ENCODE data around the gene TLL1.

The TLL1 gene

GRCh38 chr4:166067915-166068314 is 194.9 kb downstream of the TLL1 start:
- H3F3A ChIP-seq (ENCODE audit: insufficient read depth): no peaks in the 10 kb centered on the region
- H3K79me2 ChIP-seq (ENCODE audit: insufficient read depth, low read length): no peaks in the 10 kb centered on the region
- no peak overlapping the region for H3K4me2 ChIP-seq (ENCODE audit: low read depth, low read length, poor library complexity, severe bottlenecking)
- no peak overlapping the region for H2AFZ ChIP-seq (ENCODE audit: low read depth, low read length, severe bottlenecking)
- no peak overlapping the region for H3K9ac ChIP-seq (ENCODE audit: low read length)
- no peaks in the 10 kb centered on the region for H4K20me1 ChIP-seq (ENCODE audit: low read depth, low read length)
- H3K9me2 ChIP-seq (replicated peaks; ENCODE audit: insufficient read depth, low read length): no peaks in the 10 kb centered on the region
- no peaks in the 10 kb centered on the region for H3K9me3 ChIP-seq (ENCODE audit: insufficient read depth, low read length)
- H3K36me3 ChIP-seq (ENCODE audit: low read length): no peaks in the 10 kb centered on the region
- TF ChIP-seq EZH2phosphoT487 (conservative IDR thresholded peaks at IDR 0.05; ENCODE audit: low read length): no peak
- no peak for TF ChIP-seq CTCF (IDR thresholded peaks at IDR 0.05; ENCODE audit: insufficient read depth, low read length, poor library complexity, severe bottlenecking)
- no peak overlapping the region for H3K27ac ChIP-seq (ENCODE audit: low read depth, low read length)
- H3K27me3 ChIP-seq (ENCODE audit: low read length): no peaks in the 10 kb centered on the region
- H3K4me3 ChIP-seq (ENCODE audit: insufficient read depth, low read length, poor library complexity, severe bottlenecking): no peak overlapping the region

- Histone ChIP-seq H3K36me3 (ENCODE audit: low read length) (no peaks in the 10 kb centered on the region), H3F3A (ENCODE audit: insufficient read depth) (no peaks in the 10 kb centered on the region), H3K27ac (ENCODE audit: low read depth, low read length) (no peak overlapping the region), H3K4me3 (ENCODE audit: insufficient read depth, low read length, poor library complexity, severe bottlenecking) (no peak overlapping the region), H2AFZ (ENCODE audit: low read depth, low read length, severe bottlenecking) (no peak overlapping the region), H3K79me2 (ENCODE audit: insufficient read depth, low read length) (no peaks in the 10 kb centered on the region), H3K9me3 (ENCODE audit: insufficient read depth, low read length) (no peaks in the 10 kb centered on the region), H4K20me1 (ENCODE audit: low read depth, low read length) (no peaks in the 10 kb centered on the region), H3K4me2 (ENCODE audit: low read depth, low read length, poor library complexity, severe bottlenecking) (no peak overlapping the region), H3K9me2 (replicated peaks; ENCODE audit: insufficient read depth, low read length) (no peaks in the 10 kb centered on the region), H3K27me3 (ENCODE audit: low read length) (no peaks in the 10 kb centered on the region), H3K9ac (ENCODE audit: low read length) (no peak overlapping the region)
- TF ChIP-seq CTCF (IDR thresholded peaks at IDR 0.05; ENCODE audit: insufficient read depth, low read length, poor library complexity, severe bottlenecking) (no peak), EZH2phosphoT487 (conservative IDR thresholded peaks at IDR 0.05; ENCODE audit: low read length) (no peak)
These were observed 200.7 kb downstream of the TLL1 start for GRCh38 chr4:166073783-166074182.

GRCh38 chr4:166075599-166075998 is 202.6 kb downstream of the TLL1 start:
- no peak overlapping the region for H2AFZ ChIP-seq (ENCODE audit: low read depth, low read length, severe bottlenecking)
- H3K4me3 ChIP-seq (ENCODE audit: insufficient read depth, low read length, poor library complexity, severe bottlenecking): no peak overlapping the region
- H3K9ac ChIP-seq (ENCODE audit: low read length): no peak overlapping the region
- TF ChIP-seq CTCF (IDR thresholded peaks at IDR 0.05; ENCODE audit: insufficient read depth, low read length, poor library complexity, severe bottlenecking): no peak
- no peak for TF ChIP-seq EZH2phosphoT487 (conservative IDR thresholded peaks at IDR 0.05; ENCODE audit: low read length)
- H3K27me3 ChIP-seq (ENCODE audit: low read length): no peaks in the 10 kb centered on the region
- H4K20me1 ChIP-seq (ENCODE audit: low read depth, low read length): no peaks in the 10 kb centered on the region
- no peaks in the 10 kb centered on the region for H3K9me2 ChIP-seq (replicated peaks; ENCODE audit: insufficient read depth, low read length)
- H3F3A ChIP-seq (ENCODE audit: insufficient read depth): no peaks in the 10 kb centered on the region
- no peaks in the 10 kb centered on the region for H3K79me2 ChIP-seq (ENCODE audit: insufficient read depth, low read length)
- H3K4me2 ChIP-seq (ENCODE audit: low read depth, low read length, poor library complexity, severe bottlenecking): no peak overlapping the region
- no peaks in the 10 kb centered on the region for H3K9me3 ChIP-seq (ENCODE audit: insufficient read depth, low read length)
- no peaks in the 10 kb centered on the region for H3K36me3 ChIP-seq (ENCODE audit: low read length)
- no peak overlapping the region for H3K27ac ChIP-seq (ENCODE audit: low read depth, low read length)

Data from SU-DHL-6 (cell line).